Heart right ventricle (tissue), 16 donors: ENCODE results near the gene MCTP1. TPM values are rescaled to one million over a fixed set of nuclear protein-coding genes. Genes with fewer than 3 reads are reported as not detected.
A peak's percentile ranks its signal among the peaks of the same experiment; 100 is the strongest.

ENCODE experiments used
- ATAC-seq, 8 donors: fragments of 200-7000 bp; cut with Tn5 transposase; one replicate each; pipeline ENCODE4 v1.9.1; 2020; ENCODE audit warnings: mild to moderate bottlenecking in 8 of 8, moderate library complexity in 8 of 8, moderate number of reproducible peaks in 1 of 8
- DNase-seq, 2 donors: peaks; one replicate each; pipeline ENCODE4 v3.0.0-alpha.2; 2020
- H3K27ac ChIP-seq, 10 donors: fragments of 200-600 bp; sonication (generic) in 2 of 10; one replicate each; pipeline versions ENCODE4 v1.5.0 to v1.8.0; 2020 to 2022; ENCODE audit warnings: mild to moderate bottlenecking in 3 of 10
- H3K27me3 ChIP-seq, 7 donors: fragments of 200-600 bp; one replicate each; pipeline ENCODE4 v1.8.0; 2021 to 2022; ENCODE audit warnings: mild to moderate bottlenecking in 2 of 7
- H3K36me3 ChIP-seq, 9 donors: fragments of 200-600 bp; sonication (generic) in 1 of 9; one replicate each; pipeline versions ENCODE4 v1.5.0 to v1.8.0; 2020 to 2022; ENCODE audit warnings: mild to moderate bottlenecking in 2 of 9
- H3K4me1 ChIP-seq, 9 donors: fragments of 200-600 bp; sonication (generic) in 1 of 9; one replicate each; pipeline versions ENCODE4 v1.5.0 to v1.8.0; 2020 to 2022; ENCODE audit warnings: mild to moderate bottlenecking in 4 of 9
- H3K4me3 ChIP-seq, 10 donors: fragments of 200-600 bp; sonication (generic) in 2 of 10; one replicate each; pipeline versions ENCODE4 v1.5.0 to v1.8.0; 2020 to 2022; ENCODE audit warnings: mild to moderate bottlenecking in 7 of 10, moderate library complexity in 2 of 10
- H3K9me3 ChIP-seq, 11 donors: fragments of 200-600 bp in 10 of 11; sonication (generic) in 2 of 11; one replicate each; pipeline versions ENCODE4 v1.5.0 to v1.8.0; 2013 to 2022; ENCODE audit warnings: mild to moderate bottlenecking in 2 of 11, control low read depth in 1 of 11, moderate library complexity in 1 of 11
- CTCF ChIP-seq, 9 donors: fragments of 200-600 bp; sonication (generic) in 2 of 9; IDR thresholded peaks; one replicate each; pipeline versions ENCODE4 v1.5.0 to v1.8.0; 2021 to 2022; ENCODE audit warnings: antibody characterized with exemption in 9 of 9, mild to moderate bottlenecking in 5 of 9, moderate library complexity in 1 of 9
- WGBS, 2 donors: extraction: QIAGEN DNeasy Blood & Tissue Kit; methylation state at CpG; one replicate each; pipeline ENCODE4 v1.1.7; 2013; ENCODE audit warnings: inconsistent platforms in 1 of 2; 5-methylcytosine and 5-hydroxymethylcytosine counted together
- intact Hi-C, 10 donors: fragments of 100-400 bp; cut with DNase I; formaldehyde crosslinking; loops; one replicate each; pipeline versions ENCODE4 v1.11.1 to v1.14.2; 2022
- polyA plus RNA-seq, 2 donors: library from polyadenylated mRNA; stranded (reverse); fragments of 200-250 nt; gene quantifications; one replicate each; pipeline ENCODE4 v1.2.3, GENCODE V29; 2013
- total RNA-seq, 10 donors: library from RNA; stranded (reverse); fragmentation: NEBNext Ultra II Directional in 3 of 10; extraction: Animal tissue kit (Norgen Biotek cat#: 25700) in 3 of 10; gene quantifications; one replicate each; pipeline versions ENCODE4 v1.2.1 to v1.2.4, GENCODE V29; 2021 to 2023
- donor health status: Arrhythmogenic right ventricular cardiomyopathy.
- donor health status: ischemic (EF 13 %, LVEDD 7.1; RV severe dilation, severe dysfunction).
- donor health status: healthy with polysubstance abuse.
- donor health status: DM: no; HTN: yes; CAD: no.
- donor health status: DM: no; HTN: no; CAD: no.
- donor health status: ischemic (EF 25% LVEDD 6.9; RV normal size, moderate dysfunction).
- donor health status: ischemic (EF 25% LVEDD 5.7; RV mildly dilated, moderate dysfunction).
- donor health status: healthy.
- donor health status: DM: yes; HTN: yes; CAD: no.
- donor health status: Ischemic cardiomyopathy.
- donor health status: ischemic (EF 35%, LVEDD 5.7; RV mildly dilated, moderate dysfunction).
- donor health status: nonischemic (EF 11% LVEDD 7.7; RV severe dilation, severe dysfunction).
- donor health status: DM: yes; HTN: yes; CAD: no.
- donor health status: PGD.
- donor health status: ischemic (EF 29% LVEDD 5.4; RV normal size, mild dysfunction).
- donor health status: nonischemic (EF 23%, LVEDD 6.1; RV moderate dilation, normal function).

MCTP1 gene
- total and polyA plus RNA-seq, 12 donors: 1.3 to 19.7 (median 5.3) TPM

DNA sequence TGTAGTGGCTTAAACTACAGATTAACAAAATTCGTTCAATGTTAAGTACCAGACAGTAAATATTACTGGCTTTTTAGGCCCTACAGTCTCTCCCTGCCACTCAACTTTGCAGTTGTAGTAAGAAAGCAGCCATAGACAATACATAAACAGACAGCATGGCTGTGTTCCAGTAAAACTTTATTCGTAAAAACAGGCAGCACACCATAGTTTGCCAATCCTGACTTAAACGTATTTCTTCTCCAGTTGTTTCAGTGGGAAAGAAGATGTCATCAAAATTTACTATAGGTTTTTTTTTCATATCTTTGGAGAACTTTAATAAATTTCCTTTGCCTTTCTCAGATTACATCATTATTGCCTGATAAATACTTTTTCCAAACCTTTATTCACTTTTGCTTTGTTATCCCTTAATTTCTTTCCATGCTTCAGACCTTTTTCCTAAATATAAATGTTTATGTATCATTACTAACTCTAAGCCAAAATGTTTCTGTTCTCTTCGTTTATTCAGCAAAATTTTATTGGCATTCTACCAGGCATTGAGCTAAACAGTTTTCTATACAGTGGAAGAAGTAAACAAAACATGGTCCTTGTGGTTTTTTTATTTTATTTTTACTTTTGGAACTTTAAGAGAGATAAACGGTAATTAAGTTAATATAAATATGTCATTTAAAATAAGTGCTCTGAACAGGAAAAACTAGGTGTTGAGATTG, 601.9 kb downstream of the MCTP1 start:
- H3K9me3 ChIP-seq: no peaks in the 10 kb centered on the region
- ATAC-seq: no peak
- no peak for DNase-seq
- H3K4me3 ChIP-seq: no peak overlapping the region
- no peak for TF ChIP-seq CTCF (IDR thresholded peaks at IDR 0.05)
- H3K4me1 ChIP-seq: no peaks in the 10 kb centered on the region
- H3K36me3 ChIP-seq: peaks cover 0 to 55% (median 0%) of the 10 kb centered on the region in 9 donors
- WGBS, 2 donors: 87 to 90% methylated on average over 5 of the region's 5 CpGs
- intact Hi-C loops: no loop called here
- no peak overlapping the region for H3K27ac ChIP-seq
- no peaks in the 10 kb centered on the region for H3K27me3 ChIP-seq

- no peaks in the 10 kb centered on the region for H3K27me3 ChIP-seq
- TF ChIP-seq CTCF (IDR thresholded peaks at IDR 0.05): no peak
- no peak for ATAC-seq
- H3K4me3 ChIP-seq: no peak overlapping the region
- H3K27ac ChIP-seq: no peak overlapping the region
- intact Hi-C loops: no loop called here
- no peak for DNase-seq
- peaks cover 0 to 12% (median 5%) of the 10 kb centered on the region in 9 donors for H3K4me1 ChIP-seq
- H3K36me3 ChIP-seq: peaks cover 0 to 42% (median 0%) of the 10 kb centered on the region in 9 donors
- WGBS, 2 donors: 92 to 97% methylated on average over 4 of the region's 4 CpGs
- no peaks in the 10 kb centered on the region for H3K9me3 ChIP-seq
These were observed 608.8 kb downstream of the MCTP1 start for GRCh38 chr5:94675965-94676618.

- no peaks in the 10 kb centered on the region for H3K9me3 ChIP-seq
- ATAC-seq (peak in 2 of 8 donors; percentile 15 to 49), DNase-seq (no peak)
- H3K4me3 ChIP-seq: no peak overlapping the region
- H3K4me1 ChIP-seq: peaks cover 0 to 12% (median 5%) of the 10 kb centered on the region in 9 donors
- peaks cover 0 to 45% (median 0%) of the 10 kb centered on the region in 9 donors for H3K36me3 ChIP-seq
- WGBS, 2 donors: 96 to 97% methylated on average over 1 of the region's 1 CpG
- H3K27ac ChIP-seq: no peak overlapping the region
- H3K27me3 ChIP-seq: no peaks in the 10 kb centered on the region
- intact Hi-C loops: no loop called here
- TF ChIP-seq CTCF (IDR thresholded peaks at IDR 0.05): no peak
These were observed 610.2 kb downstream of the MCTP1 start for GRCh38 chr5:94674490-94675382.

DNA sequence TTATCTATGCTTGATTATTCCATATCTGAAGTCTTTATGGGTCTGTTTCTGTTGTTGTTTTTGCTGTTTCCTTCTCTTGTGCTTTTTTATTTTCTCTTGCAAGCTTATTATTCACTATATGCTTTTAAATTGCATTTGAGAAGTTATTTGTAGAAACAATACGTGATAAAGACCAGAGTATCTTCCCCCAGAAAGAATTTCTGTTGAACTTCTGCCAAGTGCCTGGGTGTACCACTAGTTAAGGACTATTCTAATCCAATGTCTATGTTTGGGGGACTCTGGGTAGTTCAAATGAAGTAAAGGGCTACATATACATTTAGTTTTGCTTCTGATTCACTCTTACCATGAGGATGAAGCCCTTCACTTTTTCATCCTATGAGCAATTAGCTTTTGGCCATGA, 612.1 kb downstream of the MCTP1 start:
- DNase-seq: no peak
- H3K9me3 ChIP-seq: no peaks in the 10 kb centered on the region
- no peak overlapping the region for H3K4me3 ChIP-seq
- H3K27ac ChIP-seq: no peak overlapping the region
- H3K36me3 ChIP-seq: peaks cover 0 to 32% (median 0%) of the 10 kb centered on the region in 9 donors
- H3K4me1 ChIP-seq: peaks cover 0 to 12% (median 5%) of the 10 kb centered on the region in 9 donors
- TF ChIP-seq CTCF (IDR thresholded peaks at IDR 0.05): no peak
- no peak for ATAC-seq
- H3K27me3 ChIP-seq: no peaks in the 10 kb centered on the region
- 19 to 24% methylated on average over 1 of the region's 1 CpG for WGBS, 2 donors
- intact Hi-C loops: no loop called here
